GM21576 (cell line): ENCODE data around the gene CATSPER3.

Source experiments
- ATAC-seq: cut with Tn5 transposase; IDR thresholded peaks from one replicate; pipeline ENCODE4 v1.9.1; 2021; ENCODE audit warnings: mild to moderate bottlenecking, moderate library complexity; ENCODE audit not compliant: unreplicated experiment

CATSPER3 gene

DNA sequence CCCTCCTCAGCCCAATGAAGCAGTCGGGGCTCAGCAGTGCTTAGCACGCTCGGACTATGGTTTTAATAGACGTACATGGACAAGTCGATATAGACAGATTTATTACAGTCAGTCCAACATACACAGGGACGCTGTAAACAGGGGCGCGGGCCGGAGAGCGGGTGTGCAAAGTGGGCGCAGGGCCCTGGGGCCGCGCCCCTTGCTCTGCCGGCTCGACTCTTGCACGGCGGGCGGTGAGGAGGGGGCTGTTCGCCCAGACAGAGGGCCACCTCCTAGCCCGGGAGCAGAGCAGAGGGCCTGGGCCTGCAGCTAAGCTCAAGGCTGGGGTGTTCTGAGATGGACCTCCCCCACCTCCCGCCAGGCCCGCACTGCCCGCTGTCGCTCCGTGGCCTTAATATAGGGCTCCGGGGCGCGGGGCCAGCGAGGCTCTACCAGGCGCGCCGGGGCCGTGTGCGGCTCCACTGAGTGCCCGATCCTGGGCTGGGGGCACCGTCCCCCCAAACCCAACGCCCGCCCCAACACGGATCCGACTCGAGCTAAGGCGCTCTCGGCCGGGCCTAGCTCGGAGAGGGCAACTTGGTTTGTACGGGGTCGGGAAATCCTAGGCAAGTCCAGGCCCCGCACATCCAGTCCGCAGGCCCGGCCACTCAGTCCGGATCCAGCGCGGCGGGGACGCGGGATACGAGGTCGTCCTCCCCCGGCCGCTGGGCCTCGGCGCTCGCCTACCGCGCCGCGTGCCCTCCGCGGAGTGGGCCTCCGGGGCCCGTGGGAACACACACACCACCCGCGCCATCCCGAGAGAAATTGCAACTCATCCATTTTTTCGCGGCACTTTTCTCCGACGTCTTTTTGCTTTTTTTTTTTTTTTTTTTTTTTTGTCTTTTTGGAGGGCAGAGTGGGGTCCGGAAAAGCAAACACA lies 60.2 kb downstream of the CATSPER3 start:
- ATAC-seq, result no peak

DNA sequence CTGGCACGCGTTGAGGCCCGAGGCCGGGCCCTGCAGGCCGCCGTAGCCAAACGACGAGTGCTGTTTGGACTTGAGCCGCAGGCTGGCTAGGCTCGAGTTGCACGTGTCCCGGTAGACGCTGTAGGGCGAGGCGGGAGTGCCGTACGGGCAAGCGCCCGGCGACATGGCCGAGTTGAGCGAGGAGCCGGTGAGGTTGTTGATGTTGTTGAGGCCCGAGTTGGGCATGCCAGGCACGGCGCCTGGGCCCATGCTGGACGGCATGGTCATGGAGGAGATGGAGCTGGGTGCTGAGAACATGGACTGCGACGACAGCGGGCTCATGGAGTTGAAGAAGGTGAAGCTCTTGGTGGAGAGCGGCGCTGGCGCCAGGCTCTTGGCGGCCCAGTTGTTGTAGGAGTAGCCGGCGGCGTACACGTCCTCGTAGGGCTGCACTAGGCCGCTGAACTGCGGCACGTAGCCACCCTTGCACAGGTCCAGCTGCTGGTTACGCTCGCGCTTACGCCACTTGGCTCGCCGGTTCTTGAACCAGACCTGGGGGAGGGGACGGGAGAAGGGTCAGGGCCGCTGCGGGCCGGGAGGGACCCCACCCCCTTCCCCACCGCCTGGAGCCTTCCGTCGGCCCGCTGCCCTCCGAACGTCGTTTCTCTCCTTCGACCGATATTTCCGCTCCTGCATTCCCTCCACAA lies 61.2 kb downstream of the CATSPER3 start:
- no peak for ATAC-seq

GRCh38 chr5:135029477-135030122 lies 61.9 kb downstream of the CATSPER3 start:
- ATAC-seq, result no peak

- ATAC-seq, result no peak
These were observed 62.6 kb downstream of the CATSPER3 start for GRCh38 chr5:135030123-135030955.

GRCh38 chr5:135030956-135031812 lies 63.5 kb downstream of the CATSPER3 start:
- ATAC-seq, result no peak

- no peak for ATAC-seq
These were observed 64.3 kb downstream of the CATSPER3 start for GRCh38 chr5:135031813-135032694.

DNA sequence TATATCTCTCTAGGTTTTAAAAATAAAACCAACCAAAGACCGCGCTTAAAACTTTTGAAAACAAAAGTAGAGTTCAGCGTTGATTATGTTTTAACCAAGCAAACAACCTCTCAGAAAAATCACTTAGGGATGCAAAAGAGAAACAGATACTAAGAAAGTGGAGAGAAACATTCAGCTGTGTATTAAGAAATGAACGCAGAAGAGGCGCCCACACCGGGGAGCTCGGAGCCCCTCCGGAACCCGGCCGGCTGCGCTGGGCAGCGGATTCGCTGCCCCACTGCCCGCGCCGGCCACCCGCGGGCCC lies 64.9 kb downstream of the CATSPER3 start:
- ATAC-seq, result no peak

DNA sequence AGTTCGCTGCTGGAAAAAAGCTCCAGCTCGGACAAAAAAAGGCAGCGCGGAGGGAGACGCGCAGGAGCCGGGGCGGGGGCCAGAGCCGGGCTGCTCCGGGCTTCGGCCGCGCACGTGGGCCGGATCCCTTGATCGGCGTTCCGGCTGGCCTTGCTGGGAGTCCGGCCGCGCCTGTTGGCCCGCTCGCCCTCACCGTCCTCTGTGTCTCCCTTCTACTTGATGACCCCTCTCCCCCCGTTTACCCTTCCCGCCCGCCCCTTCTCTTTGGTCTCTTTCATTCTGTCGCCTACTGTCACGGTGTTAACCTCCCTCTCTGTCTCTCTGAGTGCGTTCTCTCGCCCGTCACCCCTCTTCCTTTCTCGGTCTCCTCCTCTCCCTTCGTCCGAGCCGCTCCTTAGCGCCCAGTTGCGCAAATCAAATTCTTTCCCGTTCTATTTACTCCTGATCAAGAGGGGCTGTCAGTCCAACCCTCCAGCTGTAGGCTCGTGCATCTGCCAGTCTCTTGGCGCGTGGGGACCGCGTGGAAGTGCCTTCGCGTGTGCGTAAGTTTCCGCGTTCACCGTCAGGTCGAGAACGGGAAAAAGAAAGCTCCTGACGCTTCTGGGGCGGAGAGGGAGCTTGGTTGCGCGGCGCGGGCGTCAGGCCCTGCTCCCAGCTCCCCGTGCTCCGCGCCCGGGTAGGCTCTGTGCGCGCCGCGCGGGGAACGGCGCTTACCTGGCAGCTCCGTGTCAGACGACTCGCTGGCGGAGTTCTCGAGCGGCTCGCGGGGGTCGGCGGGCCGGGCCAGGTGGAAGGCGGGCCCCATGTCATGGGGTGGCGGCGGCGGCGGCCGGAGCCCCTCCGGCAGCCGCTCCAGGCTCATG lies 65.5 kb downstream of the CATSPER3 start:
- ATAC-seq, result no peak

DNA sequence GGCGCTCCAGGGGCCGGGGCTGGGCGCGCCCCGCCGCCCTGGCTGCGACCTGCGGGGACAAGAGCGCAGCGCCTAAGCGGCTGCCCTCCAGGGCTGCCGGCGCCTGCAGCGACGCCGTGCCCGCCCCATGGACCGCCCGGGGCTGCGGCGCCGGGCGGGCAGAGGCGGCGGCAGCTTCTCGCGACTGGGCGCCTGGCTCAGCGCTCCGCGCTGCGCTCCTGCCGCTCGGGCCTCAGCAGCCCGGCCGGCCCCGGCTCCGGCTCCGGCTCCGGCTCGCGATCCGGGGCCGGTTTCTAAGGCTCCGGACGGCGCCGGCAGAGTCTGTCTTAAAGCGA lies 66.2 kb downstream of the CATSPER3 start, which contains the start of gene PITX1:
PITX1 (minus strand) TSS at position 328 of the 335 bp plus-strand sequence. CDS start 347 bp downstream, outside the sequence.
- ATAC-seq, result no peak

DNA sequence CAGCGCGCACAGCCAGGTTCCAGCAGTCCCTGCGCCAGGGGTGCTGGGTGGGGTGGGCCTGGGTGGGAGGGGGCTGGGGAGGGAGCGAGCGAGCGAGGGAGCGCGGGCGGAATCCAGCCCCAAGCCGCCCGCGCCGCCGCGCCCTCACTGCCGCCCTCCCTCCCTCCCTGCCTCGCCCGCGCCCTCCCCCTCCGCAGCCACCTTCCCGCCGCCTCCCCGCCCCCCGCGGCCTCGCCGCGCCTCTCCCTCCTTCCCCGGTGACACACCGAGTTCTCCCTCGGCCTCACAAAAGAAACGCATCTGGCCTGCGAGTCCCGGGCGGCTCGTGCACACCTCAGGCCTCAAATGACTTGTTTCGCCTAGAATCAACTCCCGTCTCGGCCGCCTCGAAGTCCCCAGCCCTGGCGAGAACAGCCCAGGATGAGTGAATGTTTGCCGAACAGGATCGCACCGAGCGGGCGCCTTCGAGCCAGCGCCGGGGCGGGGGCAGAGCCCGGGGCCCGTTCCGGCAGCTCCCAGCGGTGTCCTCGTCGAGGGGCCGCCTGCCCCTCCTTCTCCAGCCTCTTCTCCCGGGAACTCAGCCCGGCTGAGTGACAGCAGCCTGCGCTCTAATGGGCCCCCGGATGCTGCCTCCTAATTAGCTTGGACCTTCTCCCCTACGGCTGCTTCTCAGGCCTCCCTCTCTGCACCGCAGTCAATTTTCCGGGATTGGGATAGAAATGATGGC lies 66.7 kb downstream of the CATSPER3 start:
- ATAC-seq, result no peak

DNA sequence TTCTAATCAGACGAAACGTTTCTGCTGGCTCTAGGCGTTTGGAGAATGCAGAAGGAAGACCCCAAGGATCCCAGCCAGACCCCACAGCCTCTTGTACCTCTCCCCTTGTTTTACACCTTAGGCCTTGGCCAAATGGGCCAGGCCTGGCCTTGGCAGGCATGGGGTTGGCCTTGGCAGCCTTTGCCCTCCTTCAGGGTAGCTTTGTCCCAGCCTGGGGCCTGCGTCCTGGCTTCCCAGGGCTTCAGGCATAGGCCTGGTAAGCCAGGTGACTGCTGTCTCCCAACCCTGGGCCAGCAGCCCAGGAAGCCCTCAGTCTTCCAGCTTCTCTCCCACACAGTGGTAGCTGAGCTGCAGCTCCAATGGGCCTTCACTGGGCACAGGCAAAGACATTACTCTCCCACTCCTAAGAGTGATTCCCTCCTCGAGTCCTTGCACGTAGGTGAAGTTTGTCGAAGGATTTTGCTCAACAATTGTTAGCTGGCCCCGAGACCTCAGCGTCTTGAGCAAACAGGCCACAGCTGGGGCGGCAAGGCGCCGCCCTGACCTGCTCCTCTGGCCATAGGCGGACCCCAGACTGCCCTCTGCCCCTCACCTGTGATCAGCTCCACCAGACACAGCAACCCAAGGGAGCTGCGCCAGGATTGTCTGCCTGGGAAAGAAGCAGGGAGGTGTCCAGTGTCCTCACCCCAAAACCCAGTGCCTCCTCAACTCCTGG lies 67.4 kb downstream of the CATSPER3 start:
- no peak for ATAC-seq

GRCh38 chr5:135035678-135036030 lies 67.9 kb downstream of the CATSPER3 start:
- no peak for ATAC-seq

GRCh38 chr5:135036405-135036804 lies 68.7 kb downstream of the CATSPER3 start:
- ATAC-seq, result no peak

DNA sequence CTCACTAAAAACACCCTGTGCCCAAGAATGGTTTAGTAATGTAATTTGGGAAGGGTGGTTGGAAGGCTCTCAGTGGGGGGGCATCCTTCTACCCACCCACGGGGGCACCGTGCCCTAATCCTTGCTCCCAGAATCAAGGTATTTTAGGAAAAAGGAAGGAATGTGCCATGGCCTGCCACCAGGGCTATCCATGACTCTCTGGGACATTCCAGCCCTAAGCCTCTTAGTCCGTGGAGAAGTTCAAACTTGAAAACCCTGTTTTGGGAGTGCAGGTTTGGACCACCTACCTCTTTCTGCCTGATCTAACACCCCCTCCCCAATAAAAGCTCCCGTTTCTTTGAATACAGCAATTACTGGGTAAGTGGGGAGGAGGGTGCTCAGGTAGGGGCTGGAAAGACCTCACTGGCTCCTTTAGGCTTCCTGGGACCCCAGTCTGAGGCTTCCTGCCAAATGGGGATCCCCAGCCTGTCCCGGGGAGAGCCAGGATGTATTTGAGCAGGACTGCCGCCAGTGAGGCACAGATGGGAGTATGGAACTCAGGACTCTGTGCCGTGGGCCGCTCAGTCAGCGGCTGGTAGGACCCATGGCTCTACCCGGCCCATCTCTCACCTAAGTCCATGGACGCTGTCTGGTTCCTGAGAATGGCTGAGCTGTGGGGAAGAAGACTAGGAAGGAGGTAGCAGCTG lies 70.0 kb downstream of the CATSPER3 start:
- no peak for ATAC-seq

DNA sequence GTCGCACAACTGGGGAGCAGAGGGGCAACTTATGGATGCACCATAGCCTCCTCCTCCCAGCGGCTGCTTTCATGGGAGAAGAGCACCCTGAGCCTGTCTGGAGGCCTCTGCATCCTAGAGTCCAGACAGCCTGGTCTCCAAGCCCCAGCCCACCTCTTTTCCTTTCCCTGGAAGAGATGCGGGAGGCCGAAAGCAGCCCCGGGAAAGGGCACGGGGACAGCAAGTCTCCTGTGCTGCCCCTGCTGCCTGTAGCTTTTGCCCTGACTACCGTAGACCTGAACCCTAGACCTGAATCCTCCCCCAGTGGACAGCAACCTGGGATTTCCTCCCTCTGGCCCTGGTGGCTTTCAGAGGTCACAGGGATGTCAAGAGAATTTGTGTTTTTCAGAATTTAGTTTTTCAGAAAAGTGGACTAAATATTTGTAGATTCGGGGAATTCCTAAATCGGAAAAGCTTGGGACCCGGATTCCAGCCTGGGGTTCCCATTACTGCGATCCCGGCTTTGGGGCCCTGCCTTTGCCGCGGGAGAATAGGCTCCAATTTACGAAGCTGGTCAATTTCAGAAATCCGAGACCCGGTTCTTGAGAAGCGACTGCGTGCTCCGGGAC lies 70.6 kb downstream of the CATSPER3 start:
- ATAC-seq, result no peak

GRCh38 chr5:135038813-135039270 lies 71.1 kb downstream of the CATSPER3 start:
- no peak for ATAC-seq
